ENCODE results near the gene RASSF1.

DNA sequence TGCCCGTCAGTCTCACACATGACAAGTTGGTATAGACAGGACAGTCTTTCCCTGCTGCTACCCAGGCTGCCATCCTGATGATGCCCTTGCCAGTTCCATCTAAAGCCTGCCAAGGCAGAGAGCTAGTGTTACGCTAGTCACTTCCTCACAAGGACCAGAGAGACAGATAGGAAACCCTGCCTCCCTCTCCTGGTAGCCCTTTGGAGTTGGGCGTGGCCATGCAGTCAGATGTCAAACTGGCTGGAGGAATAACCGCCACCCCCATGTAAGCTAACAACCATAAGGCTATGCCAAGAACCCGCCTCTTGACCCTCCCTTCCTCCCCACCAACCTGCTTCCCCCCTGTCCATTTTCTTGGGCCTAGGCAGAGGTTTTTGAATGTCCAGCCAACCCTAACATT, 15.9 kb upstream of the RASSF1 start:
- TF ChIP-seq, protein P1, sequence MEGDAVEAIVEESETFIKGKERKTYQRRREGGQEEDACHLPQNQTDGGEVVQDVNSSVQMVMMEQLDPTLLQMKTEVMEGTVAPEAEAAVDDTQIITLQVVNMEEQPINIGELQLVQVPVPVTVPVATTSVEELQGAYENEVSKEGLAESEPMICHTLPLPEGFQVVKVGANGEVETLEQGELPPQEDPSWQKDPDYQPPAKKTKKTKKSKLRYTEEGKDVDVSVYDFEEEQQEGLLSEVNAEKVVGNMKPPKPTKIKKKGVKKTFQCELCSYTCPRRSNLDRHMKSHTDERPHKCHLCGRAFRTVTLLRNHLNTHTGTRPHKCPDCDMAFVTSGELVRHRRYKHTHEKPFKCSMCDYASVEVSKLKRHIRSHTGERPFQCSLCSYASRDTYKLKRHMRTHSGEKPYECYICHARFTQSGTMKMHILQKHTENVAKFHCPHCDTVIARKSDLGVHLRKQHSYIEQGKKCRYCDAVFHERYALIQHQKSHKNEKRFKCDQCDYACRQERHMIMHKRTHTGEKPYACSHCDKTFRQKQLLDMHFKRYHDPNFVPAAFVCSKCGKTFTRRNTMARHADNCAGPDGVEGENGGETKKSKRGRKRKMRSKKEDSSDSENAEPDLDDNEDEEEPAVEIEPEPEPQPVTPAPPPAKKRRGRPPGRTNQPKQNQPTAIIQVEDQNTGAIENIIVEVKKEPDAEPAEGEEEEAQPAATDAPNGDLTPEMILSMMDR (IDR thresholded peaks at IDR 0.05; ENCODE audit: low read depth, low read length, poor library complexity, severe bottlenecking) = no peak
- no peak for TF ChIP-seq EZH2phosphoT487 (IDR thresholded peaks at IDR 0.05; ENCODE audit: borderline replicate concordance, low read length)
